Neuronal stem cell (in vitro differentiated cells): ENCODE results near the gene PSMA6.
A peak's percentile ranks its signal among the peaks of the same experiment; 100 is the strongest.
"Not testable (repeated sequence)": the region's sequence is repeated elsewhere in the genome, so short reads cannot be mapped to it uniquely, and the experiment has no call there.

Experiments
- DNase-seq: peaks from one replicate; pipeline ENCODE4 v3.0.0-alpha.2; 2013; ENCODE audit warnings: low spot score
- H2AFZ ChIP-seq: one replicate; pipeline ENCODE4 v1.6.1; 2013; ENCODE audit warnings: mild to moderate bottlenecking, low read length, inconsistent platforms
- H2AK5ac ChIP-seq: 2 replicates; pipeline ENCODE4 v1.6.1; 2013; ENCODE audit warnings: low read depth, mild to moderate bottlenecking, inconsistent platforms, low read length, moderate library complexity, mixed read lengths
- H2BK120ac ChIP-seq: 2 replicates; pipeline ENCODE4 v1.6.1; 2013; ENCODE audit warnings: low read depth, mild to moderate bottlenecking, inconsistent platforms, low read length, moderate library complexity, mixed read lengths
- H2BK12ac ChIP-seq: one replicate; pipeline ENCODE4 v1.6.1; 2013; ENCODE audit warnings: low read length, inconsistent platforms
- H2BK15ac ChIP-seq: 2 replicates; pipeline ENCODE4 v1.6.1; 2013; ENCODE audit warnings: mild to moderate bottlenecking, low read length, inconsistent platforms, mixed read lengths
- H2BK5ac ChIP-seq: one replicate; pipeline ENCODE4 v1.6.1; 2013; ENCODE audit warnings: inconsistent platforms, mild to moderate bottlenecking, low read length, moderate library complexity
- H3K14ac ChIP-seq: one replicate; pipeline ENCODE4 v1.6.1; 2013; ENCODE audit warnings: low read length, inconsistent platforms
- H3K18ac ChIP-seq: 2 replicates; pipeline ENCODE4 v1.6.1; 2013; ENCODE audit warnings: low read length, inconsistent platforms
- H3K23ac ChIP-seq: 2 replicates; pipeline ENCODE4 v1.6.1; 2013; ENCODE audit warnings: low read depth, mild to moderate bottlenecking, mixed read lengths, low read length, inconsistent platforms; ENCODE audit not compliant: poor library complexity
- H3K27ac ChIP-seq: replicated peaks from 3 replicates; pipeline ENCODE4 v1.5.1; 2013; ENCODE audit warnings: low read length, inconsistent platforms
- H3K27me3 ChIP-seq, 3 experiments: 2 replicates each; pipeline ENCODE4 v1.6.1; 2013; ENCODE audit warnings: low read length in 3 of 3, mild to moderate bottlenecking in 2 of 3, inconsistent platforms in 1 of 3, low read depth in 1 of 3, mixed read lengths in 1 of 3, moderate library complexity in 1 of 3; ENCODE audit not compliant: control insufficient read depth in 3 of 3, insufficient read depth in 3 of 3
- H3K36me3 ChIP-seq, 2 donors: replicated peaks in 1 of 2; 2 replicates each; pipeline ENCODE4 v1.6.1; 2013; ENCODE audit warnings: low read length in 2 of 2; ENCODE audit not compliant: control insufficient read depth in 2 of 2, insufficient read depth in 2 of 2
- H3K4ac ChIP-seq: 2 replicates; pipeline ENCODE4 v1.6.1; 2013; ENCODE audit warnings: inconsistent platforms, mild to moderate bottlenecking, low read length, moderate library complexity
- H3K4me1 ChIP-seq, 2 donors: 1 replicate in 1 of 2; 2 replicates in 1 of 2; pipeline ENCODE4 v1.6.1; 2013; ENCODE audit warnings: low read length in 2 of 2, low read depth in 1 of 2; ENCODE audit not compliant: control insufficient read depth in 2 of 2, insufficient read depth in 1 of 2
- H3K4me2 ChIP-seq: one replicate; pipeline ENCODE4 v1.6.1; 2013; ENCODE audit warnings: mild to moderate bottlenecking, low read length, inconsistent platforms; ENCODE audit not compliant: insufficient read depth, poor library complexity, severe bottlenecking
- H3K4me3 ChIP-seq, 2 donors: 2 replicates each; pipeline ENCODE4 v1.5.1; 2013; ENCODE audit warnings: low read length in 2 of 2, mild to moderate bottlenecking in 2 of 2, inconsistent platforms in 1 of 2, moderate library complexity in 1 of 2
- H3K79me1 ChIP-seq: one replicate; pipeline ENCODE4 v1.6.1; 2013; ENCODE audit warnings: low read depth, mild to moderate bottlenecking, inconsistent platforms, low read length, moderate library complexity
- H3K9ac ChIP-seq: one replicate; pipeline ENCODE4 v1.6.1; 2013; ENCODE audit warnings: mild to moderate bottlenecking, low read depth, low read length, inconsistent platforms; ENCODE audit not compliant: poor library complexity
- H3K9me3 ChIP-seq, 2 donors: replicated peaks in 1 of 2; 2 replicates each; pipeline versions ENCODE3 to v1.6.1; 2013; ENCODE audit warnings: low read length in 2 of 2, mild to moderate bottlenecking in 2 of 2, inconsistent platforms in 1 of 2, low read depth in 1 of 2, mixed read lengths in 1 of 2, moderate library complexity in 1 of 2; ENCODE audit not compliant: control insufficient read depth in 2 of 2, insufficient read depth in 1 of 2
- H4K8ac ChIP-seq: one replicate; pipeline ENCODE4 v1.6.1; 2013; ENCODE audit warnings: low read depth, mild to moderate bottlenecking, inconsistent platforms, low read length, moderate library complexity
- H4K91ac ChIP-seq: one replicate; pipeline ENCODE4 v1.6.1; 2013; ENCODE audit warnings: low read length, low read depth, mild to moderate bottlenecking, inconsistent platforms; ENCODE audit not compliant: poor library complexity
- WGBS, 2 donors: extraction: QIAGEN DNeasy Blood & Tissue Kit; methylation state at CpG; one replicate each; pipeline ENCODE4 v1.1.7; 2013; ENCODE audit warnings: missing lambda C conversion rate in 2 of 2, mixed read lengths in 1 of 2; ENCODE audit not compliant: insufficient read length in 2 of 2, insufficient replicate concordance in 1 of 2; ENCODE audit errors: extremely low coverage in 2 of 2; 5-methylcytosine and 5-hydroxymethylcytosine counted together

The PSMA6 gene

DNA sequence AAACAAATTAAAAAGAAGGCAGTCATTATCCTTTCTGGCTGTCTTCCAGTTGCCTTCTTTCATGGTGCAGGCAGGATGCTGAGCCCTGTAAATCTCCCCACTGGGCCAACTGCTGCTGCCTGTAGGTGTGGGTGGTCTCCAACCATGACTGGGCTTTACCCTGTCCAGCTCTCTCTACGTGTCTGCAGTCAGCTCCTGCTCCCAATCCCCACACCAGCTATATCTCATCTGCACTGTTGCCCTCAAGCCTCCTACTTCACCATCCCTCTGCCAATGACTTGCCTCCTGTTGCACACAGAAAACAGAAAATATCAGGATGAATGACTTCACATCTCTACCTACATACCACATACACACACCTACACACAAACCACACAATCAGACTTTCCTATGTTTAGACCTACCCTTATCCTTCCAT lies 39.7 kb upstream of the PSMA6 start:
- H3K23ac ChIP-seq = no peak overlapping the region
- no peak overlapping the region for H2AK5ac ChIP-seq
- H2BK12ac ChIP-seq = no peak overlapping the region
- H3K36me3 ChIP-seq = peaks cover 2 to 5% of the 10 kb centered on the region in 2 donors
- H3K14ac ChIP-seq = no peak overlapping the region
- H3K4ac ChIP-seq = no peak overlapping the region
- no peak overlapping the region for H3K4me2 ChIP-seq
- no peak overlapping the region for H2BK5ac ChIP-seq
- peak overlapping the region; percentile 66 for H3K9ac ChIP-seq
- no peak overlapping the region for H2AFZ ChIP-seq
- H3K4me3 ChIP-seq = no peak overlapping the region
- no peaks in the 10 kb centered on the region for H3K27me3 ChIP-seq
- no peak for DNase-seq
- H3K9me3 ChIP-seq = peaks cover 0 to 2% of the 10 kb centered on the region in 2 donors
- H3K18ac ChIP-seq = no peak overlapping the region
- H4K8ac ChIP-seq = no peak overlapping the region
- H3K27ac ChIP-seq = no peak overlapping the region
- no peak overlapping the region for H2BK15ac ChIP-seq
- H4K91ac ChIP-seq = no peak overlapping the region
- no peaks in the 10 kb centered on the region for H3K4me1 ChIP-seq
- no peak overlapping the region for H2BK120ac ChIP-seq
- WGBS, 2 donors = no CpG with 5 or more reads among the region's 1 CpG
- no peaks in the 10 kb centered on the region for H3K79me1 ChIP-seq

DNA sequence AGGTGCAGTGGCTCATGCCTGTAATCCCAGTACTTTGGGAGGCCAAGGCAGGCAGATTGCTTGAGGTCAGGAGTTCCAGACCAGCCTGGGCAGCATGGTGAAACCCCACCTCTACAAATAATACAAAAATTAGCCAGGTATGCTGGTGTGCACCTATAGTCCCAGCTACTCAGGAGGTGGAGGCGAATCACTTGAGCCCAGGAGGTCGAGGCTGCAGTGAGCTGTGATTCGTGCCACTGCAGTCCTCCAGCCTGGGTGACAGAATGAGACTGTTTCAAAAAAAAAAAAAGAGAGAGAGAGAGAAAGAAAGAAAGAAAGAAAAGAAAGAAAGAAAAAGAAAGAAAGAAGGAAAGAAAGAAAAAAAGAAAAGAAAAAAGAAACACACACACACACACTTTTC lies 39.1 kb upstream of the PSMA6 start:
- H2AK5ac ChIP-seq, H3K27me3 ChIP-seq, H4K91ac ChIP-seq, H3K4me3 ChIP-seq, H2BK15ac ChIP-seq, H3K14ac ChIP-seq, H4K8ac ChIP-seq, H2BK120ac ChIP-seq, H3K79me1 ChIP-seq, H3K36me3 ChIP-seq, H3K23ac ChIP-seq, H3K4me2 ChIP-seq, H2BK12ac ChIP-seq, H3K18ac ChIP-seq, H2BK5ac ChIP-seq, H3K9ac ChIP-seq, H3K4ac ChIP-seq, DNase-seq, H3K9me3 ChIP-seq, H3K27ac ChIP-seq, H3K4me1 ChIP-seq, H2AFZ ChIP-seq: not testable (repeated sequence)
- WGBS, 2 donors = no CpG with 5 or more reads among the region's 3 CpGs

DNA sequence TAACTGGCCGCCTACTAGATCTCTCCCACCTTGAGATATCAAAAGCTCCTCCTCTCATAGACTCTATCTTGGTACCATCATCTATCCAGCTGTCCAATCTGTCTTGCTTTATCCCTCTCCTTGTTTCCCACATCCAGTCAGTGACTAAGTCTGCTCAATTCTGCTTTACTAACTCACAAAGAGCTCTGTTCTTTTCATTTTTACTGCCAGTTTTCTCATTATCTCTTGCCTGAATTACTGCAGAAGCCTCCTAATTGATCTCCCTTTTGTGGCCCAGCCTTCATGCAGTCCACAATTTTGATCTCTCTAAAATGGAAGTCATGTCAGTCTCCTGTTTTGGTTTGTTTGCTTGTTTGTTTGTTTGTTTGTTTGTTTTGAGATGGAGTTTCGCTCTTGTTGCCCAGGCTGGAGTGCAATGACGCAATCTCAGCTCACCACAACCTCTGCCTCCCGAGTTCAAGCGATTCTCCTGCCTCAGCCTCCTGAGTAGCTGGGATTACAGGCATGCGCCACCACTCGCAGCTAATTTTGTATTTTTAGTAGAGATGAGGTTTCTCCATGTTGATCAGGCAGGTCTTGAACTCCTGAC lies 38.1 kb upstream of the PSMA6 start:
- H3K27ac ChIP-seq, H3K79me1 ChIP-seq, H2BK5ac ChIP-seq, H4K8ac ChIP-seq, H3K9me3 ChIP-seq, H3K4me2 ChIP-seq, H3K18ac ChIP-seq, H3K4me1 ChIP-seq, H3K14ac ChIP-seq, H2BK12ac ChIP-seq, H4K91ac ChIP-seq, H2AK5ac ChIP-seq, H3K36me3 ChIP-seq, H3K27me3 ChIP-seq, H2BK120ac ChIP-seq, H3K4ac ChIP-seq, H3K4me3 ChIP-seq, H2AFZ ChIP-seq, H3K9ac ChIP-seq, H2BK15ac ChIP-seq, H3K23ac ChIP-seq, DNase-seq: not testable (repeated sequence)
- no CpG with 5 or more reads among the region's 7 CpGs for WGBS, 2 donors

DNA sequence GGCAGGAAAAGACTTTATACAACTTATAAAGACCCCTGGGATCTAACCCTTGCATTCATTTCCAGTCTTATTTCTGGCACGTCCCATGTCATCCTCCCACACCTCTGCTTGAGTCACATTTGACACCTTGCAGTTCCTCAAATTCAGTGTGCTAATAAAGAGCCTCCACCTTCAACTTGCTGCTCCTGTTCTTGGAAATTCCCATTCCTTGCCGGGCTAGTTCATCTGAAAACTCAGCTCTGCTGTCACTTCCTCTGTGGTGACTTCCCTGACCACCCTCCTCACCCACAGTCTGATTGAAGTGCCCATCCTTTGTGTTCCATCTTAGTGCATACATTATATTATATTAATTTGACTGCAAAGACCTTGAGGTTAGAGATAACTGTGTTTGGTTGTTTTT lies 37.4 kb upstream of the PSMA6 start:
- Histone ChIP-seq H3K18ac (no peak overlapping the region), H3K27ac (no peak overlapping the region), H3K4me2 (no peak overlapping the region), H2BK120ac (no peak overlapping the region), H4K8ac (no peak overlapping the region), H3K9ac (no peak overlapping the region), H3K4me1 (no peaks in the 10 kb centered on the region), H2AFZ (no peak overlapping the region), H3K14ac (no peak overlapping the region), H3K9me3 (peaks cover 0 to 2% of the 10 kb centered on the region in 2 donors), H3K79me1 (no peaks in the 10 kb centered on the region), H2AK5ac (no peak overlapping the region), H3K23ac (no peak overlapping the region), H2BK15ac (no peak overlapping the region), H3K36me3 (peaks cover 0 to 2% of the 10 kb centered on the region in 2 donors), H3K4me3 (no peak overlapping the region), H3K27me3 (no peaks in the 10 kb centered on the region), H4K91ac (no peak overlapping the region), H3K4ac (no peak overlapping the region), H2BK12ac (no peak overlapping the region), H2BK5ac (no peak overlapping the region)
- no CpG with 5 or more reads among the region's 2 CpGs for WGBS, 2 donors
- no peak for DNase-seq
